IPS DF 6.9 (cell line): ENCODE measurements around the gene KDM5C.

Experiments used
- DNase-seq: peaks from one replicate; pipeline ENCODE4 v3.0.0-alpha.2; 2013; ENCODE audit warnings: low read depth, low spot score
- H3K27ac ChIP-seq: one replicate; pipeline ENCODE4 v1.5.1; 2013; ENCODE audit warnings: low read length, control low read depth
- H3K27me3 ChIP-seq: 2 replicates; pipeline ENCODE4 v1.6.1; 2013; ENCODE audit warnings: mild to moderate bottlenecking, low read length; ENCODE audit not compliant: control insufficient read depth, insufficient read depth
- H3K36me3 ChIP-seq: 2 replicates; pipeline ENCODE4 v1.6.1; 2013; ENCODE audit warnings: low read length; ENCODE audit not compliant: control insufficient read depth, insufficient read depth
- H3K4me1 ChIP-seq: 2 replicates; pipeline ENCODE4 v1.6.1; 2013; ENCODE audit warnings: low read length; ENCODE audit not compliant: control insufficient read depth, insufficient read depth
- H3K4me3 ChIP-seq: 2 replicates; pipeline ENCODE4 v1.5.1; 2013; ENCODE audit warnings: mild to moderate bottlenecking, low read length
- H3K9me3 ChIP-seq: 2 replicates; pipeline ENCODE4 v1.6.1; 2013; ENCODE audit warnings: low read length, inconsistent platforms; ENCODE audit not compliant: control insufficient read depth, insufficient read depth
- WGBS: extraction: QIAGEN DNeasy Blood & Tissue Kit; methylation state at CpG from one replicate; pipeline ENCODE4 v1.1.7; 2013; ENCODE audit warnings: mixed read lengths, missing lambda C conversion rate; ENCODE audit not compliant: insufficient read length, insufficient coverage; 5-methylcytosine and 5-hydroxymethylcytosine counted together

Gene KDM5C

DNA sequence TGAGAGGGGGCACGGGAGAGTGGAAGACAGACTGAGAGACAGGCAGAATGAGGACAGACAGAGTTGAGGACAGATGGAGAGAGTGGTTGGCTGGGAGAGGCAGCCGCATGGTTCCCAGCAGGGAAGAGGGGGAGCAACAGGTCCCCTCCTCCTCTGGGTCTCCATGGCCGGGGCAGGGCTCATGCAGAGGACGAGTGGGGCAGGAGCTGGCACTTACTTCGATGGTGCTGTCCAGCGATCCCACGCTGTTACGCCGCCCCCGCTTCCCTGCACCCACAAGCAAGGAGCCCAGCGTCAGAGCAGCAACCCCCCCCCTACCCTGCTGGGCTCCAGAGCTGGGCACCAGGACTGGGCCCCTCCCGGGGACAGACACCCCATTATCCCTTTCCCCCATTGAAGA, 10.6 kb upstream of the KDM5C start:
- Histone ChIP-seq H3K9me3 (no peaks in the 10 kb centered on the region), H3K4me1 (no peaks in the 10 kb centered on the region), H3K36me3 (peaks cover 3% of the 10 kb centered on the region; the same call in 1 of the 2 replicates), H3K27ac (no peak overlapping the region), H3K27me3 (no peaks in the 10 kb centered on the region), H3K4me3 (no peak overlapping the region)
- DNase-seq: no peak
- WGBS: no CpG with 5 or more reads among the region's 12 CpGs

DNA sequence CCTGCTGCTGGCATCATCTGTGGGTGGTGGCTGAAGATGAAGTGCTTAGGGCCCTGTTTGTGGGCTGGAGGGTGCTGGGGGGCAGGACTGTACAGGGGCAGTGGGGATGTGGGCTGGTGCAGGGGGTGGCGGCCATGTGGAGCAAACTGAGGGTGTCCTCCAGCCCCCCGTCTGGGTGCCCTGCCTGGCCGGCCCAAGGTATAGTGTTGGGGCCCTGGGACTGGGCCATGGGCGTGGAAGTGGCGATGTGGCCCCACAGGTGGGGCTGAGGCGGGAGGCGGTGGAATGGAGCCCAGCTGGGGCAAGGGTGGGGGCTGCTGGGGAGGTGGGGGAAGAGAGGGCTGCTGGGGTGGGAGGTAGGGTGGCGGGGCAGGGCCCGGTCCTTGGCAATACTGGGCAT, 9.5 kb upstream of the KDM5C start:
- no peaks in the 10 kb centered on the region for H3K9me3 ChIP-seq
- H3K4me1 ChIP-seq: no peaks in the 10 kb centered on the region
- no peaks in the 10 kb centered on the region for H3K27me3 ChIP-seq
- H3K36me3 ChIP-seq: peaks cover 3% of the 10 kb centered on the region; the same call in 1 of the 2 replicates
- no peak overlapping the region for H3K4me3 ChIP-seq
- H3K27ac ChIP-seq: no peak overlapping the region
- no CpG with 5 or more reads among the region's 9 CpGs for WGBS
- no peak for DNase-seq

DNA sequence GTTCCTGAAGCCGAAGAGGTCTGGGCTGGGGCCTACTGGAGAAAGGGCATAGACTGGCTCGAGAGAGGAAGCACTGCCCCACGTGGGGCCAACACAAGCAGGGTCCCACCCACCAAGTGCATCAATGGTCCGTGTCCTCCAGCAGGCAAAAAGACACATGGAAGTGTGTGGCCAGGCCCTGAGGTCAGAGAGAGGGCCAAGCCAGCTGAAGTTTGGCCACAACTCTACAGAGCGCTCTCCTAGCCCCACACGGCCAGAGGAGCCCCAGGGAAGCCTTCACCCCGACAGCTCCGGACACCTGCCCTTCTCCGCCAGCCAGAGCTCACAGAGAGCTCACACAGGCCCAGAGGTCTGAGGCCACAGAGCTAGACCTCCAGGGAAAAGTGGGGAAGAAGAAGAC, 8.5 kb upstream of the KDM5C start:
- DNase-seq: no peak
- Histone ChIP-seq H3K36me3 (peaks cover 3% of the 10 kb centered on the region; the same call in 1 of the 2 replicates), H3K4me1 (no peaks in the 10 kb centered on the region), H3K27ac (no peak overlapping the region), H3K27me3 (no peaks in the 10 kb centered on the region), H3K9me3 (no peaks in the 10 kb centered on the region), H3K4me3 (no peak overlapping the region)
- WGBS: no CpG with 5 or more reads among the region's 9 CpGs

DNA sequence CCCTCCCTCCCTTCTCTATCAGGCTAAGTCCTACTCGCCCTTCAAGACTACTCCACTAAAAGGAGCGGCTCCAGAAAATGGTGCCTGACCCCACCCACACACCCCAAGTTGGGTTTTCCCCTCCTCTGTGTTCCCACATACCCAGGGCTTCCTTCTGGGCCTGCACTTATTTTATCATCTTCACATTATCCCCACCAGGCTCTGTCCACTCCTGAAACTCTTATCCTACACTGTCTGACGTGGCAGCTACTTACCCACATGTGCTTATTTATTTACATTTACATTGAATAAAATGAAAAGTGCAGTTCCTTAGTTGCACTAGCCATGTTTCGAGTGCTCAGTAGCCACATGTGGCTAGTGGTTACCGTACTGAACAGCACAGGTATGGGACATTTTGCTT, 5.1 kb upstream of the KDM5C start:
- Histone ChIP-seq H3K27ac (no peak overlapping the region), H3K36me3 (no peaks in the 10 kb centered on the region; the same call in 1 of the 2 replicates), H3K27me3 (no peaks in the 10 kb centered on the region), H3K4me3 (no peak overlapping the region), H3K4me1 (no peaks in the 10 kb centered on the region), H3K9me3 (no peaks in the 10 kb centered on the region)
- DNase-seq: no peak
- WGBS: no CpG with 5 or more reads among the region's 5 CpGs

DNA sequence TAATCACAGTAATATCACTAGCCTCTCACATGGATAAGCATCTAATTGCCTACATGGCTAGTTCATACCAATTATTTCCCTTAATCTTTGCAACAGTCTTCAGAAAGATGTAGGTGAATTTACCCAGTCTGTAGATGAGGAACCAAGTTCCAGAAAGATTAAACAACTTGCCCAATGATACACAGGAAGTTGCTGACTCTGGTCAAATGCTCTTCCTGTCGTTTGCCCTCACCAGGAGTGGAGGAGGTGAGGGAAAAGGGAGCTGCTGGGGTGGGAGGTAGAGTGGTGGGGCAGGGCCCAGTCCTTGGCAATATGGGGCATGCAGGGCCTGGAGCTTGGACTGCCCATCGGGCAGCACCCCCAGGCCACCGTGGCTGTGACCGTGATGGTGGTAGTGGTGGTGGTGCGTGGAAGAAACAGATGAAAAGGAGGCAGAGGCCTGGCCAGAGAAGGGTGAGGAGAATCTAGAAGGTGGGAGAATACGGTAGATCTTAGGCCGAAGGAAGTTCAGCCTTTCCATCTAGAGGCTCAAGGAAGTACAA, 2.3 kb upstream of the KDM5C start:
- Histone ChIP-seq H3K27ac (no peak overlapping the region), H3K36me3 (no peaks in the 10 kb centered on the region; the same call in 1 of the 2 replicates), H3K4me3 (no peak overlapping the region), H3K4me1 (peaks cover 2% of the 10 kb centered on the region; the same call in 1 of the 2 replicates), H3K27me3 (no peaks in the 10 kb centered on the region), H3K9me3 (no peaks in the 10 kb centered on the region)
- WGBS: no CpG with 5 or more reads among the region's 7 CpGs
- no peak for DNase-seq

DNA sequence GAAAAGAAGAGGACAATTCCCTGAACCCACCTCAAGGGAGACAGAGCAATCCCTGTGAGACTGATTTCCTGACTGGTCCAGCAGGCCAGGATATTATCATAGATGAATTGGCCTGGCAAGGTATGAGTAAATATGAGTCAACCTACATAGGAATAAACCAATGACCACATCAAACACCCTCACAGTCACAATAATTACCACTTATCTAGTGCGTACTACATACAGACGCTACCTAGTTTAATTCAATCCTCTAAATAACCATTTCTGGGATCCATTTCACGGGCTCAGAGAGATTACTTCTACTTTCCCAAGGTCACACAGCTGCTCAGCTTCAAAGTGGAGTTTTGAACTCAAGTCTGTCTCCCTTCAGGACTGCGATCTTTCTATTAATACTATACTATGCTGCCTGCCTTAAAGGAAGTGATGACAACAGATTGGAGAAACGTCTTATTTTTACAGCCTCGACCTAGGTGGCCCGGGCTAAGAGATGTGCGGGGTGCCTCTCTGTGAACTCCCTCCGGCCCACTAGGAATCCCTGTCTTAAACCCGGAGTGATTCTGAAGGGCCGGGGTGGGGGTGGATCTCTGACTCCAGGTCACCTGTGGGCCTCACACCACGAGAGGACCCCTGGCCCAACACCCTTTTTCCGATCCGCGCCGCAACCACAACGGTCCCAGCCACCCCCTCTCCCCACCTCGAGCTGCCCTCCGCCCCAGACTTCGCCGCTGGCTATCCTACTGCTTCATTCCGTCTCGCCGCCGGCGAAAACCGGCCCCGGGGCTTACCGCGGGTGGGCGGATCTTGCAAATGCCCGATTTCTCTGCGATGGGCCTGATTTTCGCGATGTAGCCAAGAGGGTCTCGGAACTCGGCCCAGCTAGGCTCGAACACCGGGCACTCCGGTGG, 800 bp downstream of the KDM5C start:
- WGBS: no CpG with 5 or more reads among the region's 40 CpGs
- Histone ChIP-seq H3K27ac (no peak overlapping the region), H3K36me3 (0 out of 2 replicates have a peak, but pooled peaks cover 2% of the 10 kb centered on the region), H3K4me1 (peaks cover 2% of the 10 kb centered on the region; the same call in 1 of the 2 replicates), H3K27me3 (no peaks in the 10 kb centered on the region), H3K9me3 (no peaks in the 10 kb centered on the region), H3K4me3 (peak overlapping the region; percentile 98)
- DNase-seq: no peak

DNA sequence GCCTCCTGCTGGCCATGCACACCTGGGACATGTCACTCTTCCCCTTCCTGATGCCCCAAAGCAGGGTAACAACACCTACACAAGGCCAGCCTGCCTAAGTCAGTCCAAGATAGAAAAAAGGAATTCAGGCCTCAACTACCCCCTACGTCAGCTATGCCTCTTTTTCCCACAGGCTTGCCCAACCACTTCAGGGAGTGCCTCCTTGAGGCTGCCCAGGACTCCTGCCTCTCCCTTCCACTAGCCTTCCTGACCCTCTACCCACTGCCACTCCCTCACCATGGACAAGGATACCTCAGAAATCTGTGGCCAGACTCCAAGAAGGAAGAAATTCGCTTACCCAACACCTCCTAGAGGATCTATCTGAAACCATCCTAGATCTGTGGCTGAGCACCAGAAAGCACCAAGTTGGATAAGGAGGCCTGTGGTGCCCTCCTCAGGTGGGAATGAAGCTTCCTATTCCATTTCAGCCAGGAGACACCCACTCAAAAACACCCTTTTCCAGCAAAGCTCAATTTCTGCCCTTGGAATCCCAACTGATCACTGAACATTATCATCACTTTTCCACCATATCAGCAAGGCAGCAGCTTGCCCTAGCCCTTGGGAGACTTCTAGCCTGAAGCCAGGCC, 1.8 kb downstream of the KDM5C start:
- H3K9me3 ChIP-seq: no peaks in the 10 kb centered on the region
- DNase-seq: no peak
- H3K4me1 ChIP-seq: peaks cover 2% of the 10 kb centered on the region; the same call in 1 of the 2 replicates
- peak overlapping the region; percentile 98; the same call in 1 of the 2 replicates for H3K4me3 ChIP-seq
- H3K27me3 ChIP-seq: no peaks in the 10 kb centered on the region
- no peak overlapping the region for H3K27ac ChIP-seq
- no CpG with 5 or more reads among the region's 2 CpGs for WGBS
- 0 out of 2 replicates have a peak, but pooled peaks cover 2% of the 10 kb centered on the region for H3K36me3 ChIP-seq

DNA sequence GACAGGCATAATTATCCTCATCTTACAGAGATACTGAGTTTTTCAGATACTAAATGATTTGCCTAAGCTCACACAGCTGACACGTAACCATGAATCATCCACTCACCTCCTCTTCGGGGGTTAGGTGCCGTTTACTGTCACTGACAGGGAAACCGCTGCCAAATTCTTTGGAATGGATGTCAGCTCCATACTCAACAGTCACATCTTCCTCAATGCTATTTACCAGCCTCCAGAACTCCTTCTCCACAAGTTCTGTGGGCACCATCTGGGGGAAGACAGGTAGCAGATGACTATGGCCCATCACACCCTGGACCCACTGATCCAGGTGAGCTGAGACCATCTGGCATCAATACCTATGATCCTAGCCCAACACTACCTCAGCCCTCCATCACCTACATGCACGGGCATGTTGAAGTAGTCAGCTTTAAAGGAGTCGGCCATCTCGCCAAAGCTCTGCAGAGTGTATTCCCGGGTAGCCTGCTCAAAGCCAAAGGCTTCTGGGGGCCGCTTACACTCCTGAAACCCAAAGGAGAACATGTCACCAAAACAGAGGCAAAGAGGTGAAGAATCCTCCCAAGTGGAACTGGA, 13.5 kb downstream of the KDM5C start:
- DNase-seq: no peak
- no peaks in the 10 kb centered on the region for H3K27me3 ChIP-seq
- no peaks in the 10 kb centered on the region for H3K4me1 ChIP-seq
- H3K36me3 ChIP-seq: peaks cover 35% of the 10 kb centered on the region
- H3K9me3 ChIP-seq: no peaks in the 10 kb centered on the region
- no peak overlapping the region for H3K4me3 ChIP-seq
- WGBS: no CpG with 5 or more reads among the region's 9 CpGs
- no peak overlapping the region for H3K27ac ChIP-seq

DNA sequence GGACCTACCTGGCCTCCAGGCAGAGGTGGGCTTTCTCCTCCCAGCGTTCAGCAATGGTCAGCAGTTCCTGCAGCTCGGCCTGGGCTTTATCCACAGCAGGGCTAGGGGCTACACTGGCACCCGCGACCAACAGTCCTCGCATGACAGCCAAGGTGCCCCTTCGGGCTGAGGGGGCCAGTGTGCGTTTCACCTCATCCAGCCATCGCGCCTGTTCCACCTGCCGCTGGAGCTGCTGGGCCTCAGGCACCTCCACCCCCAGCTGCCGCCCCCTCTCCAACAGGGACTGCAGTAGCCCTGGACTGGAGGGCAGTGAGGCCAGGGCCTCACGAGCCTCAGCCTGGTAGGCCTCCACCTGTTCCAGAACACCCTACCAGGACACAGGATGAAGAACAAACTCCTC, 28.3 kb downstream of the KDM5C start:
- Histone ChIP-seq H3K36me3 (peaks cover 32% of the 10 kb centered on the region), H3K4me1 (no peaks in the 10 kb centered on the region), H3K27ac (no peak overlapping the region), H3K4me3 (no peak overlapping the region), H3K9me3 (no peaks in the 10 kb centered on the region), H3K27me3 (no peaks in the 10 kb centered on the region)
- no CpG with 5 or more reads among the region's 12 CpGs for WGBS
- DNase-seq: no peak

DNA sequence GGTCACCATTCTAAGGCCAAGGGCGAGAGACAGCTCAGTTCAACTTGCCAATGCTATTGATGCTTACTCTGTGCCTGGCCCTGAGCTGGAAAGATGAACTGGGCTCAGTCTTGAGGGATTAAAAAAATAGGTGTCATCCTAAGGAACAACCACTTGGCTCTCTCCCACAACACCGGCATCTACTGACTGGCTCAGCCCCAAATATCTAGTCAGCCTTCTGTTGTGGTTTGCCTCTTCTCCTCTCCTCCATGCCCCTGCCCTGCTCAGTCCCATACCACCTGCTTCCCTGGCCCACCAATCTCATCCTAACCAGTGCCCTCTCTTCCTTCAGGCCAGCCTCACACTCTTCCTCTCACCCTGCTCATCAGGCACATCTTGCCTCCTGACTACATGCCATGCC, 29.6 kb downstream of the KDM5C start:
- no peak overlapping the region for H3K27ac ChIP-seq
- peaks cover 32% of the 10 kb centered on the region for H3K36me3 ChIP-seq
- no peaks in the 10 kb centered on the region for H3K27me3 ChIP-seq
- whole genome bisulfite sequencing: no CpG with 5 or more reads among the region's 2 CpGs
- no peak overlapping the region for H3K4me3 ChIP-seq
- no peak for DNase-seq
- no peaks in the 10 kb centered on the region for H3K9me3 ChIP-seq
- H3K4me1 ChIP-seq: no peaks in the 10 kb centered on the region
